Measurements from ENCODE around the gene GNB5.
"Not testable (repeated sequence)": the region's sequence is repeated elsewhere in the genome, so short reads cannot be mapped to it uniquely, and the experiment has no call there.

GNB5 gene

DNA sequence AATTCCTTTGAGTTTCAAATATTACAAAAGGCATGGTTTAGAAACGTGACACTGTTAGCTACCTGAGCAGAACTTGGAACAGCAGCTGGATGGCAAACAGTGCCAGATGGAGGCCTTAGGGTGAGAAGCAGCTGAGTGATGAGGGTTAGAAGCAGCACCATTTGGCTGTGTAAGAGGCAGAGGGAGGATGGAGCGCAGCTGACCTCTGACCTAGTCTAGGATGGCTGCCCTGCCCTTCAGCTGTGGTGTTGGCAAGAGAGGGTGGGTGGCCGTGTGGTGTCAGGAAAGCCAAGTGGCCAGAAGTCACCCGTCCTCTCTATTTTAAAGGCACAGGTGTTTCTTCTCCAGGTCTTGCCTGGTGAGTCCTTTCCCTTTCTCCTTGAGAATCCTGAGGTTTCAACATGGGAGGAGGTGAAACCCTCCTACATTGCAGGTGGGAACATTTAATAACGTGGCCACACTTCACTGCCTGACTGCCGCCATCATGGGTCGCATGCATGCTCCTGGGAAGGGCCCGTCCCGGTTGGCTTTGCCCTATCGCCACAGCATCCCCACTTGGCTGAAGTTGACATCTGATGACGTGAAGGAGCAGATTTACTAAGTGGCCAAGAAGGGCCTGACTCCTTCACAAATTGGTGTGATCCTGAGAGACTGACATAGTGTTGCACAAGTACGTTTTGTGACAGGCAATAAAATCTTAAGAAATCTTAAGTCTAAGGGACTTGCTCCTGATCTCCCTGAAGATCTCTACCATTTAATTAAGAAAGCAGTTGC, 96.2 kb downstream of the GNB5 start:
- DNase-seq (ENCODE audit: low read depth, low spot score) = no peak

DNA sequence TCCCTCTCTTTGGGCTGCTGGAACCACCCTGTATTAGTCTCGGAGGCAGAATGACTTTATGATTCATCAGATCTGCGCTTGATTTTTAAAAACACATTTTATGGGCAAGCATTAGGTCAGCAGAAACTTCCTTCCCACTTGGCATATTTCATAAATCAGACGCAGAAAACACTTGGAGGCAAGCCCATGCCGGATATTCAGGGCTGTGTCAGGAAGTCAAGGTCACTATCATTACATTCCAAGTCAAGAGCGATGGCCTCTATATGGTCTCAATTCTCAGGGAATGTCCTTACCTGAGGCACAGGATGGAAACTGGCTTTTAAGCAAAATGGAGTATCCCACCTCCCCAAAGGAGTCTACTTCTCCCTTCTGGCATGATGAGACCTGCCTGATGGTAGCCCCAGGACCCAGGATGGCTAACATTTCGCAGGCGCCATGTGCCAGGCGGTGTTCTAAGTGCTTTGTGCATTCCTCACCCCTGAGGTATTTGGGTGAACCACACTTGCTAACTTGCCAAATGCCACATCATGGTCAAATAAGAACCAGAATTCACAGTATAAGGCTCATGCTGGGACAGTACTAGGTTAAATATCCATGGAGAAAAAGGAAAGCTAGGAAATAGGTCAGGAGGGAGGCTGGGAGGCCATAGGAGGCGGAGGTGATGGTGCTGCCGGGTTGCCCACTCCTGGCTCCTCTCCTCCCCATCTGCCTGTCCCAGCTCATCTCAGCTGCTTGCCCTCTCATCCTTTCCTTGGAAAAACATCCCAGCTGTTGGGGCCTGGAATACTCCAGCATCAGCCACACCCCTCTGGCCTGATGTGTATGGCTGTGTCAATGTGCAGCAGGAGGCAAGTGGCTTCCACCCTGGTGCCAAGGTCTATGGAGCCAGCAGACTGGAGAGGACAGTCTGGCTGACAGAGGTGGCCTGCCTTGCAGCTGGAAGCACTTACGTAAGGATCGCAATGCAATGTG, 97.4 kb downstream of the GNB5 start:
- DNase-seq (ENCODE audit: low read depth, low spot score) = no peak

DNA sequence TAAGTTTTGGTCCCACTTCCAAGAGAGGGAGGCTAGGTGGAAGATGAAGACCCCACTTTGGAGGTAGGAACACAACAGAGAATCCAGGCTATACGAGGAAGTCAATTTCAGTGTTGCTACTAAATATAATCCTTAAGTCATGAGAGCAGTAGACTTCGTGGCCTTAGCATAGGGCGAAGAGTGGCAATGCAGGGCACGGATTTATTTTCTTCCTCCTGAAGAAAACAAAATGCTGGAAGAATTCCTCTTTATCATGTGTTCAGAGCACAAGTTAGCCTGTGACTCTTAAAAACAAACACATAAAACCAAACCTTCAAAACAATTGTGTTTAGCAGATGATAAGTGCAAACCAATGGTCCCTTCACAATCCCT, 98.0 kb downstream of the GNB5 start:
- DNase-seq (ENCODE audit: low read depth, low spot score) = no peak

DNA sequence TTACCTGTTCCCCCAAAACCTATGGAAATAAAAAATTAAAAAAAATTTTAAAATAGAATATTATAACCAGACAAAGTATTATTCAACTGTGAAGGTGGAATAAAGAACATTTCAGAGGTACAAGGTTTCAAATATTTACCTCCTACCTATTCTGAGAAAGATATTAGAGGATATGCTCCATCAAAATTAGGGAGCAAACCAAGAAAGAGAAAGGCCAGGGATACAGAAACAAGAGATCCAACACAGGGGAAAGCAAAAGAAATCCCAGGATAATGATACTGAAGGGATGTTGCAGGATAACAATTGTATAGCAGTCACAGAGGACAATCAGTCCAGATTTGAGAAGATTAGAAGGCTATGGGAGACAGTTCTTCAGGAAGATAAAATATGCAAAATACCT, 101.0 kb downstream of the GNB5 start:
- DNase-seq (ENCODE audit: low read depth, low spot score) = no peak

- no peak for DNase-seq (ENCODE audit: low read depth, low spot score)
Observed at GRCh38 chr15:52086011-52086786, 105.0 kb downstream of the GNB5 start.

DNA sequence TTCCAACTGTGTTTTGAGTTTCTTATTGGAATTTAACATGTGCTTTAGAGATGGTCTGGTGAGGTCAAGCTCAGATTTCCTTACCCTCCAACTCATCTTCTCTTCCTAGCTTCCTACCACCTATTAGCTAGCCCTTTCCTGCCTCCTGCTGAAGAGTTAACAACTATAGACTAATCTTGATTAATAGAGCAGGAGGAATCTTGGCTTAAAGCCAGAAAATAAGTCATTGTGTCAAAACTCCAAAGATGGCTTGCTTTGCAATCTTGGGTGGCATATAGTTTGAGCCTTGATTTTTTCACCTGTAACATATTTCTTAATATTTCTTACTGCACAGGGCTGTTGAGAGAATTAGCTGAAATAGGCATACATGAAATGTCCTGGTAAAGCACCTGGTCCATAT, 105.9 kb downstream of the GNB5 start:
- DNase-seq (ENCODE audit: low read depth, low spot score) = no peak

DNA sequence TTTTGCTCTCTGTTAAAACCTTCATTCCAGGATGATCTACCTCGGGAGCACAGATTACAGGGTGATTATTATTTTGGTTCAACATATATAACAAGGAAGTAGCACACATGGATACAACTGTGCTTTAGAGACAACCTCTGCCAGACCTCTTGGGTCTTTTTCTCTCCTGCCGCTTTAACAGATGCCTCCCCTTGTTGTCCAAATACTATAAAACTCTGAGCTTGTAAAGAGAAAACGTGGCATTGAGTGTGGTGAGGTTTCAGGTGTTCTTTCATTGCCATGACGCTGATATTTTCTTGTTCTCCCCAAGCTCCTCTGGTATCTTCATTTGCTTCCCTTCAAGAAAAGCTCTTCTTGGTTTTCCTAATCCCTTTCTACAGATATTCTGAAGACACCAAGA, 107.6 kb downstream of the GNB5 start:
- DNase-seq (ENCODE audit: low read depth, low spot score) = no peak

- DNase-seq (ENCODE audit: low read depth, low spot score) = not testable (repeated sequence)
Observed at GRCh38 chr15:52083037-52083359, 108.2 kb downstream of the GNB5 start.

- peak; percentile 34 for DNase-seq (ENCODE audit: low read depth, low spot score)
Observed at GRCh38 chr15:52082197-52083036, 108.8 kb downstream of the GNB5 start.

GRCh38 chr15:52080706-52081392, 110.3 kb downstream of the GNB5 start:
- DNase-seq (ENCODE audit: low read depth, low spot score) = no peak

- no peak for DNase-seq (ENCODE audit: low read depth, low spot score)
Observed at GRCh38 chr15:52080031-52080430, 111.2 kb downstream of the GNB5 start.

DNA sequence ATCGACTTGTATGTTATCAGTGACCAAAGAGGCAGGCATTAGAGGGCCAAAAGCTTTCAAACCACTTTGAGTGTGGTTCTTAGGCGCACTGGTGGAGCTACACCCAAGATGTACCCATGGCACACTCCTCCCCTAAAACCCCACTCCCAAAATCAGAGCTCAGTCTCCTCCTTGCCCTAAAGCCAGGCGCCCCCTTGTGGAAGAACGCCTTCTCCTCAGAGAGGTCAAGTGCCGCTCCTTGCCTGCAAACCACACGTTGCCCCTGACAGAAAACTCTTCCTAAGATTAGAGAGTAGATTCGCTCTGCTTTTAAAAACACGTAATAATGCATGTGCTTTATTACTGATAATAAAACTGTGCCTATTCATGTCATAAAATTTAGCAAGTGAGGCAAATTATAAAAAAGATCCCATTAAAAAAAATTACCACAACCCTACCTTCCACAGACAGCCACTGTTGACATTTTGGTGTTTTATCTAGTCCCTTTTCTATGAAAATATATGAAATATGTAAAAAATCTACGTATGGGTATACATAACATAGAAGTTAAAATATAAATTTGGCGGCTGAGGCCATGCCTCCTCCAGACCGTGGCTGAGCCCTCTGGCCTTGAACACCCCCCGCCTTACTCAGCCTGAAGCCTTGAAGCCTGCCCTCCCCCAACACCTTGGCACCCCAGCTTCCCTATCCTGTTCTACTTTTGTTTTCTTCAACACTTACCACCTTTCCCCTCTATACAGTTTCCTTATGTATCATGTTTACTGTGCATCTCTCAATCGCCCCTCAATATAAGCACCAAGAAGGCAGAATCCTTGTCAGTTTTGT, 112.1 kb downstream of the GNB5 start:
- DNase-seq (ENCODE audit: low read depth, low spot score) = peak; percentile 72

GRCh38 chr15:52078197-52078875, 112.9 kb downstream of the GNB5 start:
- no peak for DNase-seq (ENCODE audit: low read depth, low spot score)

DNA sequence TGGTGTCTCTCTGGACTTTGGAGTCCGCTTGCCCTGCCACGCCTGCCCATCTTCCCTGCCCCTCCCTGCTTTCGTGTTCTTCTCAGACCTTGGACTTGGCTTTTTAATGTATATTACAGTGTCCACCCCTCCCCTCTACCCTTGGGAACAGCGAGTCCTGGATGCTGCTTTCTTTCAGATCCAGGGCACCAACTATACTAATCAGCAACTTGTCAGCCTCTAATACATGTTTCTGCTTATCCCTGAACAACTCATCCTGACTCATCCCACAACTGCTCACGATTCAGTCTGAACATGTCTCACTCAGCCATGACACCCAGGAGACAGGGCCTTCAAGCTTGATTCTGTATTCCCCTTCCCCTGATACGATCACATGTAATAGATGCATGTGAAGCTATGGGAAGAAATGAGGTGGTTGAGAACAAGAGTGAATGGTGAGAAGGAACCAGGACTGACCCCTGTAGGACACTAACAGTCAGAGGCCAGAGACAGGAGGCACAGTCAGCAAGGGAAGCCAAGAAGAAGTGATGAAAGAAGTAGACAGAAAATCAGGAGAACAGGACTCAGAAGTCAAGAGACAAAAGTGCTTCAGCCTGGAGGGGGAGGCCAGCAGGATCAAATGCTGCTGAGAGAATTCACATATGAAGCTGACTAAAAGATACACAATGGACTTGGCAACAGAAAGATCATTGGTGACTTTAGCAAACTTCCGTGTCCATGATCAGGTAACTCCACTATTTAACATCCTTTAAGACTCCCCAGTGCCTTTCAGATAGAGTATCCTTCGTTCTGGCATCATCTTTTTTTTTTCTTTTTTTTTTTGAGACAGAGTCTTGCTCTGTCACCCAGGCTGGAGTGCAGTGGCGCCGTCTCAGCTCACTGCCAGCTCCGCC, 114.1 kb downstream of the GNB5 start:
- DNase-seq (ENCODE audit: low read depth, low spot score) = no peak

DNA sequence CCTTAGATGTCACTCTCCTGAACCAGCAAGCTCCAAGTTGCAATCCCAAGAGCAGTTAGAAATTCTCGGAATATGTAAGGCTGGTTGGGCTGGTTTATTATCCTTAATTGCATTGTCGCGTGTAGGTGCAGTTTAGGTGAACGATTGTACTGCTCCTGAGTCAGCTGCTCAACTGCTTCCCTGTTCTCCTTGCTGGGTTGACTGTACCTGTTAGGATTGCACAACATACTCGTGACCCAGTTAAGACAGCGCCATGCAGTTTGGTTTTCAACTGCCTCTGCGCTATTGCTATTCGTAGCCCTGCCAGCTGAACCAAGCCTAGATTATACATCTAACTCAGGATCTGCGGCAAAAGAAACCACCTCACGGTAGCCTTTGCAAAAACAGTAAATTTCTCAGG, 119.6 kb downstream of the GNB5 start:
- DNase-seq (ENCODE audit: low read depth, low spot score) = peak; percentile 32

DNA sequence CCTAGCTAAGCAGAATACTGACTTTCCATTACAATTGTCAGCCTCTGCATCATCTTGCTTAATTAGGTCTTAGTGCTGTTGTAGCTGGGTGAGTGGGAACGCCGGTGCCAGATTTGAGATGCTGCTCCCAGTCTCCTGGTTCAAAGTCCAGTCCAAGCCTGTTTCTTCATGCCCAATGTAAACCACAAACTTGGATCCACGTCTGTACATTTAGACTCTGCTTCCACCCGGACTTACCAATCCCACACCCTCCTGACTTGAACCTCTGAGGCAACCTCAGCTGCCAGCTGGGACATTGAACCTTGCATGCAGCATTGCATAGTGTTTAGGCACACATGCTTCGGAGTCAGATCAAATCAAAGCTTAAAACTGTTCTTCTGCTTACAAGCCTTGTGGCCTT, 121.6 kb downstream of the GNB5 start:
- no peak for DNase-seq (ENCODE audit: low read depth, low spot score)

GRCh38 chr15:52068004-52068615, 123.1 kb downstream of the GNB5 start:
- no peak for DNase-seq (ENCODE audit: low read depth, low spot score)

DNA sequence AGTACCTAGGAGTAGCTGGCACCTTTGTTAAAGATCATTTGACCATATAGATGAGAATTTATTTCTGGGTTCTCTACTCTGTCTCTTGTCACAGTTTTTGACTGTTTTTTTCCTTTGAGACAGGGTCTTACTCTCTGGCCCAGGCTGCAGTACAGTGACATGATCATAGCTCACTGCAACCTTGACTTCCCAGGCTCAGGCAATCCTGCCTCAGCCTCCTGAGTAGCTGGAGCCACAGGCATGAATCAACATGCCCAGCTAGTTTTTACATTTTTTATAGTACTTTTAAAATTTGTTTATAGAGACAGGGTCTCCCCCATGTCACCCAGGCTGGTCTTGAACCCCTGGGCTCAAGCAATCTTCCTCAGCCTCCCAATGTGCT, 123.7 kb downstream of the GNB5 start:
- DNase-seq (ENCODE audit: low read depth, low spot score) = no peak

Measured in ELF-1 (cell line).